NCI-H526 treated with DMSO at 0.1 percent for 48 hours (cell line): ENCODE measurements around the gene RDH13.
"Not testable (repeated sequence)": the region's sequence is repeated elsewhere in the genome, so short reads cannot be mapped to it uniquely, and the experiment has no call there.

Experiments used
- DNase-seq: peaks from one replicate; lab custom pipeline; 2025; lab: John Stamatoyannopoulos, UW

Gene RDH13

DNA sequence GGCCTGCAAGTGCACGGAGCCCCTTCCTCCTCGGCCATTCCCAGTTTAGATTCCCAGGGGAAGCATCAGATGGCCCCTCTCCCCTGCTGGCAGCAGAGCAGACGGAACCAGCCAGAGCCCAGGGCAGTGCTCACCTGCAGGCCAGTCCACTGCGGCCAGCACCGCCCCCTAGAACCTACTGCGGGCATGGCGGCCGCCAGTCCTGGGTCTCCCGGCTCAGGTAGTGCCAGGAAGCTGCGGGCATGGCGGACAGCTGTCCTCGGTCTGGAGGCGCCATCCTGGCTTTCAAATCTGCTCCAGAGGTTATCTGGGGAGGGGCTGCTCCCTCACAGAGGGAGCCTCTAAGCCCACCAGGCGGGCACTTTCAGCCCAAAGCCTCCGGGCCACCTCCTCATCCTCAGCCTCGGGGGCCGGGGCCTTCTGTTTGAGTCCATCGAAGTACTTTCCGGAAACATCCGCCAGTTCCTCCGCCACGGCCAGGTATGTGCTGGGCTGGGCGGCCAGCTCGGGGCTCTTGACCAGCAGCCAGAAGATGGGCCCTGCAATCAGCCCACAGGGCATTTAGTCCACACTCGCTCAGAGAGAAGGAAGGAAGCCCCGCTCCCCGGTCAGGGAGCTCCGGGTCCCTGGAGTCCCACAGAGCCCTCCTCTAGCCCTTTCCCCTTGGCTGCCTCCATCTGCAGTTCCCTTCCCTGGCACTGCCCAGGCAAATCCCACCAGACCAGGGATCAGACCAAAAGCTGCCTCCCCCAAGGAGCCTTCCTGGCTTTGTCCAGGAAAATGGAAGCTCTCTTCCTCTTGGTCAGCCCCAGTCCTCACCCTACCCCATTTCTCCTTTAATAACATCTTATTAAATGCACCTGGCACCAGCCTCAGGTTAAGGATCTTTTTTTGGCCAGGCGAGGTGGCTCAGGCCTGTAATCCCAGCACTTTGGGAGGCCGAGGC is 17.9 kb downstream of the RDH13 start:
- DNase-seq, result no peak

DNA sequence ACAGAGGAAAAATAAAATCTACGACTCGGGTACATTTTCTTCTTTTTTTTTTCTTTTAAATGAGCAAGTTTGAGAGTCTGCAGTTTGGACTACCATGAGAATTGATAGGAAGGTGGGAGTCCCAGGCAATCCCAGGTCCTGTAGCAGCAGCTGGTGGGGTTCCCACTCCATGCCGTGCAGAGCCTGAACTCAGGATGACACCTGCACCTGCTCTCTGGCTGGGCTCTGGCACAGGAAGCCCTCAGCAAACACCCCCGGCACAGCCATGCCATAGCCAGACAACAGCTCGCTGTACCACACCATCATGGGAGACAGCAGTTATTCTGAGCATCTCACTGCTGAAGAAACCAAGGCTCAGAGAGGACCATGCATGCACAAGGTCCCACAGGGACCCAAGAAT is 18.7 kb downstream of the RDH13 start:
- no peak for DNase-seq

DNA sequence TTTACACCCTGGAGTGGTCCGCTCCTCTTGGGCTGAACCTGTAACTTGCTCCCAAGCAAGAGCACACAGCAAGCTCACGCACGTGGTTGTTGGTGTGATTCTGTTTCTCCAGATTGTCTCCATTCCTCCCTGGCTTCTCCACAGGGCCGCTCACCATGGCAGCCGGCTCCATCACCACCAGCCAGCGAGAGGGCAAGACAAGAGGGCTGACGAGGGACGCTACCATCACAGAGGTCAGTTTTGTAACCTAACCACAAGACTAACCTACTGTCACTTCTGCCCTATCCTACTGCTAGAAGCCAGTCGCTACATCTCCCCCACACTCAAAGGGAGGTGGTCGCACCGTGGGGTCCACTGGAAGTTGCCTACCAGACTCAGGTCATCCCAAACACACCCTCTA is 20.3 kb downstream of the RDH13 start:
- DNase-seq, result no peak

DNA sequence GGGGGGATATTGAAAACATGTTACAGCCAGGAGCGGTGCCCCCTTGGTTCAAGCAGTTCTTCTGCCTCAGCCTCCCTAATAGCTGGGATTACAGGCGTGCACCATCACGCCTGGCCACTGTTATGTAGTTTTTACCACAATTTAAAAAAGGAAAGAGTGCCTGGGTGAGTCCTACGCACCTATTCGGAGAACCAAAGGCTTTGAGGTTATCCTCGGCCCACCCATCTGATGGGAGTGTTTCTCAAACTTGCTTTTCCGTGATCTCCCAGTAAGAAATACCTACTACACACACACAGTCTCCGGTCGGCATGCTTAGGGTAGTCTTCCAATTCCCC is 20.6 kb downstream of the RDH13 start:
- DNase-seq, result no peak

DNA sequence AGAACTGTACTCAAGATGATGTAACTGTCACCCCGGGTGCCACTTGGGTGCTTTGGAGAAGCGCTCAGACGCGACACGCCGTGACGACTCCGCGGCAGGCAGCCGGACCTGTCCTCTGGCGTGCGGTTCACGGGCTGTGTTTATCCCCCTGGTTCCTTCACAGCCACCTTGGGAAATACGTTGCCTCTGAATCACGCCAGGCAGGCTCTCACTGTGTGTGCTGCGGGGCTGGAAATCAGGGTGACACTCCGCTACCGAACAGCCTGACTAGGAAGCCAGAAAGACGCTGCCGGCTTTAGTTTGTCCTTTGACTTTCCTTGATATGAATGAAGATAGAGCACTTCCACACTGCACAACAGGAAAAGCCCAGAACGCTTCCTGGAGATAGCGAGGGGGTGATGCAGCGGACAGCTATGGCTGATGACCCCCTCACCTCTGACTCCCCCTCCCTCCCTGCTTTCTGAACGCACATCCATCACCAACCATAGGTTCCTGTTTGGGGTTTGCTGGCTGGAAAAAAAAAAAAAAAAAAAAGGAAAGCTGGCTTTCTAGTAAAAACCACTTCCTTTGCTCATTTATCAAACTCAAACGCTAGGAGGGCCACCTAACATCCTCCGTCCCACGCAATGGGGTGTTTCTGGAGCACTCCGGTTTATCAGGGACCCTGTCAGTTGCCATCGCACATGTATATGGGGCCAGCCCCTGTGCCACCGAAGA is 21.2 kb downstream of the RDH13 start:
- no peak for DNase-seq

DNA sequence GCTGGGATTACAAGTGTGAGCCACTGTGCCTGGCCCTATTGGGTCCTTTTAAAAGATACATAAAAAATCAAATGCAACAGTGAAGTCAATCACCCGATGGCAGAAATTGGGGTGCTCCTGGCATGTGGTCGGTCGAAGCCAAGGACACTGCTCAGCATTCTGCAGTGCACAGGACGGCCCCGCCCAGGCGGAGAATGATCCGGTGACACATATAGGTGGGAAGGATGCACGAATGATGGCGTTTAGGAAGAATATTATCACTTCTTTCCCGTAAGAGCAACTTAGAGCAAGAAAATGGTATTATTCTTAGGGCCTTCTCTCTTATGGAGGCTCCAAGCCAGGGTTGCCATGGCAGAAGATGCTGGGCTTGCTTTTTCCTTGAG is 21.7 kb downstream of the RDH13 start:
- DNase-seq, result no peak

DNA sequence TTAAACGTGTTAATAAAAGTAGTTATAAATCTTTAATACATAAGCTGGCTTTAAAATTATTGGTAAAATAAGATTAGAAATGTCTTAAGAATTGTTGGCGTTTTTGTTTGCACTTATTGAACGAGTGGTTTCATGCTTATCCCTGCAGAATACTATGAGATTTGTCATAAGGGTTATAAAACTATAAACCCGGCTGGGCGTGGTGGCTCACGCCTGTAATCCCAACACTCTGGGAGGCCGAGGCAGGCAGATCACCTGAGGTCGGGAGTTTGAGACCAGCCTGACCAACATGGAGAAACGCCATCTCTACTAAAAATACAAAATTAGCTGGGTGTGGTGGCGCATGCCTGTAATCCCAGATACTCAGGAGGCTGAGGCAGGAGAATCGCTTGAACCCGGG is 22.3 kb downstream of the RDH13 start:
- not testable (repeated sequence) for DNase-seq

DNA sequence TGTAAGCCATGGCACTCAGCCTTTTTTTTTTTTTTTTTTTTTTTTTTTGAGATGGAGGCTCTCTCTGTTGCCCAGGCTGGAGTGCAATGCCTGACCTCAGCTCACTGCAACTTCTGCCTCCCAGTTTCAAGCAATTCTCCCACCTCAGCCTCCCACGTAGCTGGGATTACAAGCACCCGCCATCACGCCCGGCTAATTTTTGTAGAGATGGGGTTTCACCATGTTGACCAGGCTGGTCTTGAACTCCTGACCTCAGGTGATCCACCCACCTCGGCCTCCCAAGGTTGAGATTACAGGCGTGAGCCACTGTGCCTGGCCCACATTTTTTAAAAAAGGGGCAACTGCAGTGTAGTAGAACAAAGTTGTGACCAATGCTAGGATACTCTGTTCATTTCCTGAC is 25.3 kb downstream of the RDH13 start:
- DNase-seq, result not testable (repeated sequence)

DNA sequence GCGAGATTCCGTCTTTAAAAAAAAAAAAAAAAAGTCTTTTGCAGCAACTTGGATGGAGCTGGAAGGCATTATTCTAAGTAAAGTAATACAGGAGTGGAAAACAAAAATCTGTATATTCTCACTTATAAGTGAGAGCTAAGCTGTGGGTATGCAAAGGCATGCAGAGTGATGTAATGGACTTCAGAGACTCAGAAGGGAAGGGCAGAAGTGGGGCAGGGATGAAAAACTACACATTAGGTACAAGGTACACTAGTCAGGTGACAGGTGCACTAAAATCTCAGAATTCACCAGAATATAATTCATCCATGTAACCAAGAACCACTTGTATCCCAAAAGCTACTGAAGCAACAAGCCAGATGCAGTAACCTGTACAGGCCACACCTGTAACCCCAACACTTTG is 26.9 kb downstream of the RDH13 start:
- no peak for DNase-seq

DNA sequence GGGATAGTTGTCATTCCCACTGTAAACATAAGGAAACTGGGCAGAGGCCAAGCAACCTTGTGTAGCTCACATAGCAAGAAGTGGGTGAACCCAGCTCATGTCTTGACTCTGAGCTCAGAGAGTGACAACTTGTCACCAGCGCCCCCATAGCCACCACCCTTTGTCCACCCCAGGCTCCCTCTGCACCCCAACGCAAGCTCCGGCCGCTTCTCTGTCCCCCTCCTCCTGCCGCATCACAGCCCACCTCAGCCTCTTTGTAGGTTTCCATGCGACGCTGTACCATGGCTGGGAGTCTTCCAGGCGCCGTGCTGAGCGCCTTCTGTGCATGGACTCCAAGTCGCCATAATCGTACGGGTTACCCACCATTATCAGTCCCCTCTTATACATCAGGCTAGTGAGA is 28.2 kb downstream of the RDH13 start:
- no peak for DNase-seq

DNA sequence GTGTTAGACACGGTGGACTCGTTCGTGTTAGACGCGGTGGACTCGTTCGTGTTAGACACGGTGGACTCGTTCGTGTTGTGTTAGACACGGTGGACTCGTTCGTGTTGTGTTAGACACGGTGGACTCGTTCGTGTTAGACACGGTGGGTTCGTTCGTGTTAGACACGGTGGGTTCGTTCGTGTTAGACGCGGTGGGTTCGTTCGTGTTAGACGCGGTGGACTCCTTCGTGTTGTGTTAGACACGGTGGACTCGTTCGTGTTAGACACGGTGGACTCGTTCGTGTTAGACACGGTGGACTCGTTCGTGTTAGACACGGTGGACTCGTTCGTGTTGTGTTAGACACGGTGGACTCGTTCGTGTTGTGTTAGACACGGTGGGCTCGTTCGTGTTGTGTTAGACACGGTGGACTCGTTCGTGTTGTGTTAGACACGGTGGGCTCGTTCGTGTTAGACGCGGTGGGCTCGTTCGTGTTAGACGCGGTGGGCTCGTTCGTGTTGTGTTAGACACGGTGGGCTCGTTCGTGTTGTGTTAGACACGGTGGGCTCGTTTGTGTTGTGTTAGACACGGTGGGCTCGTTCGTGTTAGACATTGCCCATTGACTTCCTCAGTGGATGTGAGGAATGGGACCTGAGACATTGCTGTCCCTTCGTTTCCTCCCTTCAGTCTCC is 29.8 kb downstream of the RDH13 start:
- DNase-seq, result not testable (repeated sequence)

DNA sequence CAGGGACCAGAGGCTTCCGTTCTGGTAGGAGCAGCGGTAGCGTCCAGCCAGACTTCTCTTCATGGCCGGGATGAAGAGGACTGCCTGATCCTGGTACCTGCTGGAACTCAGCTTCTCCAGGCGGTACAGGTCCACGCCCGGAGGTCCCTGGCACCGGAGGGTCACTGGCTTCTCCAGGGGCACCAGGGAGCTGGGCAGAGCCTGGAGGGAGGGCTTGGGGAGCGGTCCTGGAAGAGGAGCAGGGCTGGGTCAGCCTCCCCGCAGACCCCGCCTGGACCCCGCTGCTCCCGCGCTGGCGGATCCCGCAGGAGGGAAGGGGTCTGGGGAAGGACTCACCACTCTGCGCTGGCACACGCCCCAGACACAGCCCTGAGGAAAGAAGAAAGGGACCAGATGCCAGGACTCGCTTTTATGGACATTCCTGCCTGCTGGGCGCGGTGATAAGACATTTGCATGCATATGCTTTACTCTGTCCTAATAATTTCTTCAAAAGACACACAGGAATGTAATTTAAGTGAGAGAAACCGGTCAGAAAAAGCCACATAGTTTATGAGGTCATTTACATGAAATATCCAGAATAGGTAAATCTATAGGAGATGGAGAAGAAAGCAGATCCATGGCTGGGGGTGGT is 30.7 kb downstream of the RDH13 start:
- DNase-seq, result peak; percentile 9

DNA sequence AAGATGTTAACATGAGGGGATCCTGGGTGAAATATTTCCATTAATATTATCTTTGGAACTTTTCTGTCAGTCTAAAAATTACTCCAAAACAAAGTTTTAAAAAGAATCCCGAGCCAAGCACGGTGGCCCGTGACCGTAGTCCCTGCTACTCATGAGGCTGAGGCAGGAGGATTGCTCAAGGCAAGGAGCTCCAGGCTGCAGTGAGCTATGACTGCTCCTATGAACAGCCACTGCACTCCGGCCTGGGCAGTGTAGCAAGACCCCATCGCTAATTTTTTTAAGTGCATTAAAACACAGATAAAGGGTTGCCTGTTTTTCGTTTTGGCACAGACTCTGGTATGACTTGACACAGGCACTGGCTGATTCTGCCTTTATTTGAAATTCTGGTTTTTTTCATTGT is 31.8 kb downstream of the RDH13 start:
- DNase-seq, result no peak

DNA sequence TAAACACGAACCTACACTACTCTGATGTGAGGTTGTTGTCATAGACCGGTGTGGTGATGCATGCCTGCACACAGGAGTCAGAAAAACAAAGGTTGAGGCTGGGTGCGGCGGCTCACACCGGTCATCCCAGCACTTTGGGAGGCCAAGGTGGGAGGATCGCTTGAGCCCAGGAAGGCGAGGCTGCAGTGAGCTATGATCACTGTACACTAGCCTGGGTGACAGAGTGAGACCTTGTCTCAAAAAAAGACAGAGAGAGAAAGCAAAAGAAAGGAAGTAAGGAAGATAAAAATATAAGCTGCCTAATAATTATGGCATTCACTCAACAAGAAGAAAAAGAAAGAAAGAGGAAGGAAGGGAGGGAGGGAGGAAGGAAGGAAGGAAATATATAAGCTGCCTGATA is 34.2 kb downstream of the RDH13 start:
- DNase-seq, result no peak

DNA sequence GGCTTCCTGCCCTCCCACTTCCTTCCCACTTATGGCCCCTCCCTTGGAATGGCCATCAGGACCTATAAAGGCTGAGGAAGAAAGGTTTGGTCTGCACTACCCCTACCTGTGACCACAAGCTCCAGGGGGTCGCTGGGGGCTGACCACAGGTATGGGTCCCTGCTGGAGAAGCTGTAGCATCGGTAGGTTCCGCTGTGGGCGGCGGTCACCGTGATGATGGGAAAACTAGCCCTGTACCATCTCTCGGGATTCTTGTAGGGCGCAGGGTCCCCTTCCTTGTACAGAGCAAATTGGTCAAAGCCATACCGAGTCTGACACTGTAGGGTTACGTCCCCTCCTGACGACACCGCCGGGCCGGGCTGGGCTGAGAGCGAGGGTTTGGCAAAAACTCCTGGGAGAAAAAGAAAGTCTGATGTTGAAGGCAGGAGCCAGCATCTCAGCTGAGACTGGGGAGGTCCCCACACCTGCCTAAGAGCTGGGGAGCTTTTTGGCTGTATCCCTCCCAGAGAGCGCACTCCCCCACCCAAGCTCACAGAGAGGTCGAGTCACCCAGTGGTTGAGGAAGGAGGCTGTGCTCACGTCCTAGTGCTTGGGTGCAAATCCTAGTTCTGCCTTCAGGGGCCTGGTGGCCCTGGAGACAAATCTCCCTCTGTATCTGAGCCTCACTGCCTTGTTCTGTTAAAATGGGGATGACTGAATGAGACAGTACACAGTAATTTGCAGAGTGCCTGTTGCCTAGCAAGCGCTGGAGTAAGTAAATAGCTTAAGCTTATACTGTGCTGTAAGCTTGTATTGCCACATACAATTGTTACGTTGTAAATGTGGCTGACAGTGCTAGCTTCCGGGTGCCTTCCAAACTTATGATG is 35.2 kb downstream of the RDH13 start:
- no peak for DNase-seq

DNA sequence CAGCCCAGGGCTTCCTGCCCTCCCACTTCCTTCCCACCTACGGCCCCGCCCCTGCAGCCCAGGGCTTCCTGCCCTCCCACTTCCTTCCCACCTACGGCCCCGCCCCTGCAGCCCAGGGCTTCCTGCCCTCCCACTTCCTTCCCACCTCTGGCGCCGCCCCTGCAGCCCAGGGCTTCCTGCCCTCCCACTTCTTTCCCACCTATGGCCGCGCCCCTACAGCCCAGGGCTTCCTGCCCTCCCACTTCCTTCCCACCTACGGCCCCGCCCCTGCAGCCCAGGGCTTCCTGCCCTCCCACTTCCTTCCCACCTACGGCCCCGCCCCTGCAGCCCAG is 35.8 kb downstream of the RDH13 start:
- not testable (repeated sequence) for DNase-seq

DNA sequence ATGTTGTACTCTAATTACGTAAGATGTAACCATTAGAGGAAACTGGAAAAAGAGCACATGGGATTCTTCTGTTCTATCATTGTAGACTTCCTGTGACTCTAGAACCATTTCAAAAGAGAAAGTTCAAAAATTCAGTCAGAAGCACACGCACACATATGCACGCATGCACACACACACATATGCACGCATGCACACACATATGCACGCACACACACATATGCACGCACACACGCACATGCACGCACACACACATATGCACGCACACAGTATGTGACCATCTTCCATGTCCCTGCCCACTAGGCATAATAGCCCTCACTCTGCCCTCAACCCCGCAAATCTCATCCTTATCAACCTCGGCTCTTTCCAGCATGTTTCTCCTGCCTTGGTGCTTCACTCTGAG is 38.8 kb downstream of the RDH13 start:
- DNase-seq, result no peak

DNA sequence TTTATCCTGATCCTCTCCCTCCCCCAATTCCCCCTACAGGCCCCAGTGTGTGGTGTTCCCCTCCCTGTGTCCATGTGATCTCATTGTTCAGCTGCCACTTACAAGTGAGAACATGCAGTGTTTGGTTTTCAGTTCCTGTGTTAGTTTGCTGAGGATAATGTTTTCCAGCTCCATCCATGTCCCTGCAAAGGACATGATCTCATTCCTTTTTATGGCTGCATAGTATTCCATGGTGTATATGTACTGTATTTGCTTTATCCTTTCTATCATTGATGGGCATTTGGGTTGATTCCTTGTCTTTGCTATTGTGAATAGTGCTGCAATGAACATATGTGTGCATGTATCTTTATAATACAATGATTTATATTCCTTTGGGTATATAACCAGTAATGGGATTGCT is 42.6 kb downstream of the RDH13 start:
- not testable (repeated sequence) for DNase-seq

DNA sequence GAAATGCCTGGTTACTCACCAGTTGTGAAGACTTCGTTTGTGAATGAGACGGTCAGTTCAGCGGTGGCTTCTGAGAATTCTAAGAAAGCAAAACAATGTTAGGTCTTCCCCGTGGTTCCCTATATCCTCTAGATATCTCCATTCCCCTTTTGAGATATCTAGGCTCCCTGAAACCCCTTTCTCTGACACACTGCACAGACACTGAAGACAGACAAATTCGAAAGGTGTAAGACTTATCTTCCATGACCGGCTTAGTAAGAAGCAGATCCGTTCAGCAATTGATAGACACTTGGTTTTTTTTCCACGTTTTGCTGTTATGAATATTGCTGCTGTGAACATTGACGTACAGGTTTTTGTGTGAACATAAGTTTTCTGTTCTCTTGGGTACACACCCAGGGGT is 44.3 kb downstream of the RDH13 start:
- DNase-seq, result no peak

DNA sequence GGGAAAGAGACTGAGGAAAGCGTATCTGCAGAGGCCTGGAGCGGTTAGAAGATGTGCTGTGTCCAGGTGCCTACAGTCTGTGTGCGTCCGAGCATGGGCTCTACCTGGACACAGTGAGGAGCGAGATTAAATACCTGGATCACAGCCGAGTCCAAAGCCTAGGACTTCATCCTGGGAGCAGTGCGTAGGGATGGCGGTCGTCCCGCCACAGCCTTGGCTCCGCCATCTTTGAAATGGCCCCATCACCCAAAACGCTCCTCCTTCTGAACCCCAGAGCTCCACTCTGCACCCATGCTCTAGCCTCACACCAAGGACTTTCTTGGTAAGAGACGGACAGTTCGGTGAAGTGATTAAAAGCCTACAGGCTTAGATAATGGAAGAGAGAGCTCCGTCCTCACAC is 44.7 kb downstream of the RDH13 start:
- DNase-seq, result no peak

DNA sequence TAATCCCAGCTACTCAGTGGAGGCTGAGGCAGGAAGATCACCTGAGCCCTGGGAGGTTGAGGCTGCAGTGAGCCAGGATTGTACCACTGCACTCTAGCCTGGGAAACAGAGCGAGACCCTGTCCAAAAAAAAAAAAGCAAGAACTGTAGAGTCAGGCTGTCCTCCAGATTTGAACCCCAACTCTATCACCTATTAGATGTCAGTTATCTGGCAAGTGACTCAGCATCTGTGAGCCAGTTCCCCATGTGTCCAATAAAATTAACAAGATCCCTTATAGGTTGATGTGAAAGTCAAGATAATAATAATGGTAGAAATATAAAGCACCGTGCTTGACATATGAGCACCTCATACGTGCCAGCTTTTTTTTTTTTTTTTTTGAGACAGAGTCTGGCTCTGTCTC is 46.9 kb downstream of the RDH13 start:
- DNase-seq, result no peak

DNA sequence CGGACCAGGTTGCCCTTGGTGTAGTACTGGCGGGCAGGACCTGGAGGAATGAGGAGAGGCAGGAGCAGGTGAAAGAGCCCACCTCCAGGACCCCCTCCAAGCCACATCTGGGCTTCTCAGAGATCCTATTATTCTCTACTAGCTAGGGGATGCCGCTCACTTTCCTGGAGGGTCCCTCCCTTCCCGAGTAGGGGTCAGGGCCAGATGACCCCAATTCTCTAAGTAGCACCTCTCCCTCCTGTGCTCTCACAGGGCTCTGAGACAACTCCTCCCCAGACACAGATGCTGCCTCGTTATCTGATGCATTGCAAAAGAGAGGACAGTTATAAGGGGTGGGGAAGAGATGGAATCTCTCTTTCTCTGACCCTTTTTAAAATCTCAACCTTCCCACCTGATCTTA is 47.8 kb downstream of the RDH13 start:
- DNase-seq, result no peak
